GM19351 (cell line): ENCODE results near the gene PRAMEF15.
"Not testable (repeated sequence)": the region's sequence is repeated elsewhere in the genome, so short reads cannot be mapped to it uniquely, and the experiment has no call there.

Experiments
- ATAC-seq: cut with Tn5 transposase; IDR thresholded peaks from one replicate; pipeline ENCODE4 v1.9.1; 2021; ENCODE audit warnings: mild to moderate bottlenecking, moderate library complexity; ENCODE audit not compliant: unreplicated experiment

PRAMEF15 gene

GRCh38 chr1:13315281-13315680 lies at the start of gene PRAMEF15:
TSS of gene PRAMEF15 (plus strand) at chr1:13315581. CDS start at chr1:13318408, 2,827 bp downstream.
- ATAC-seq = not testable (repeated sequence)

- not testable (repeated sequence) for ATAC-seq
Observed at GRCh38 chr1:13277016-13277415, 38.4 kb upstream of the PRAMEF15 start.

- ATAC-seq = not testable (repeated sequence)
Observed at GRCh38 chr1:13279617-13280016, 35.8 kb upstream of the PRAMEF15 start.

- ATAC-seq = not testable (repeated sequence)
Observed at GRCh38 chr1:13285037-13285436, 30.3 kb upstream of the PRAMEF15 start, which contains the start of gene PRAMEF8. TSS of gene PRAMEF8 (minus strand) at chr1:13285137. CDS start at chr1:13284091, 1,046 bp downstream.

DNA sequence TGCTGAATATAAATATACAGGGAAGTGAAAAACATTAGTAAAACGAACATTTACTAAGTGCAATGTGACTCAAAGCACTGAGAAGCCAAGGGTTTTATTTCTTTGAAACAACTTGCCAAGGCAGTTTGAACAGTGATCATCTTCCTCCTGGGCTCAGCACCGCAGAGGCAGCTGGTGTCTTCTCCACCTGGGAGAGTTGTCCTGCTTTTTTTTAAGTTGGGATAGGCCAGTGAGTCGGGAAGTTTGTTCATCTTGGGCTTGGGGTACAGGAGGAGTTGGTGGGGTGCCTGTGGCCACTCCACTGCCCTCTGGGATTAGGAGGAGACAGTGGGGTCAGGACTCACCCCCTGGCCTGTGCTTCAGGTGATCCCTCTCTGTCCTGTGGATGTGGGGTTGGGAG lies 26.4 kb upstream of the PRAMEF15 start:
- ATAC-seq = not testable (repeated sequence)

- ATAC-seq = not testable (repeated sequence)
Observed at GRCh38 chr1:13297216-13297931, 18.0 kb upstream of the PRAMEF15 start.

GRCh38 chr1:13298699-13299098 lies 16.7 kb upstream of the PRAMEF15 start:
- not testable (repeated sequence) for ATAC-seq

DNA sequence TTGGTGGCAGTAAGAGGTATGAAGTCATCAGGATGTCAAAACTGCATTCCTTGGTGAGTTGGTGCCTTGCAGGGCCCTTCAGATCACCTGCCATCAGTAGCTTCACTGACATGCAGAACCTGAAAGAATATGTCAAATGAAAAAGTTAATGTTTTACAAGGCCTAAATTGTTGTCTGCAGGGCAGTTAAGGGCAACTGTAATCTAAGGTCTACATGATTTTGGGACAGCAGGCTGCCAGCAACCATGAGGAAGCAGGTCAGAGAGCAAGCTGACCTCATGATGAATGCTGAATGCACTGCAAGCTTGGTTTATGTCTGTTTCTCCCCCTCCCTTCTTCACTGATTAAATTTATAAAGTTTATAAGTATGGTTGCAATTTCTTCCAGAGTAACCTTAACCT lies 13.2 kb upstream of the PRAMEF15 start:
- ATAC-seq = not testable (repeated sequence)

GRCh38 chr1:13303239-13303638 lies 12.1 kb upstream of the PRAMEF15 start, which contains the start of gene PRAMEF33:
TSS of gene PRAMEF33 (plus strand) at chr1:13303539. CDS start at chr1:13305955, 2,416 bp downstream.
- ATAC-seq = not testable (repeated sequence)

GRCh38 chr1:13342496-13342895 lies 27.1 kb downstream of the PRAMEF15 start:
- ATAC-seq = not testable (repeated sequence)

DNA sequence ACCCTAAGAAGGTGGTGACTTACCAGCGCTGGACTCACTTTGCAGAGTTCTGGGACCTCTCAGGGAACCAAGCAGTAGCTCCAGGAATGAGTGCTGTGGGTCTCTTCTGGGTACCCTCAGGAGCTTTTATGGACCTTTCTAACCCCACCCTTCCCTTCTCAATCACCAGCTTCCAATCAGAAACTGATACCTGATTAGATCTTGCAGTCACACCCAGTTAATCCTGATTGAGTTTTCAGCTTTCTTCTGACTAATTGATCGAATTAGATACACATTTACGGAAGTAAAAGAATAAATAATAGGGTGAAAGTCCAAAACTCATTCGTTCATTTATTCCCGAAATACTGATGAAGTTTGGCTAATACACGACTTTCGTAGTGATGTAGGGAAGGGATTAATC lies 31.7 kb downstream of the PRAMEF15 start, which contains the start of gene PRAMEF14:
Gene PRAMEF14, minus strand, starts transcription at position 101 of the 400 bp plus-strand sequence. CDS start 1,820 bp downstream, outside the sequence.
- ATAC-seq = not testable (repeated sequence)

DNA sequence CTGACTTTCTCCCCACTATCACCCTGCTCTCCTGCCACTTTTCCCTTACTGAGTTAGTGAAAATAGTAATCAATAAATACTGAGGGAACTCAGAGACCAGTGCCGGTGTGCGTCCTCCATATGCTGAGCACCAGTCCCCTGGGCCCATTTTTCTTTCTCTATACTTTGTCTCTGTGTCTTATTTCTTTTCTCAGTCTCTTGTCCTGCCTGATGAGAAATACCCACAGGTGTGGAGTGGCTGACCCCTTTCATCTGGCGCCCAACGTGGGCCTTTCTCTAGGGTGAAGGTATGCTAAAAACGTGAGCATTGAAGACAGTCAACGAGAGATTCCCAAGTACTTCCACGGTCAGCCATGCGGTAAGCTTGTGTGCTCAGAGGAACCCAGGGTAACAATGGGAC lies 38.1 kb downstream of the PRAMEF15 start:
- not testable (repeated sequence) for ATAC-seq

DNA sequence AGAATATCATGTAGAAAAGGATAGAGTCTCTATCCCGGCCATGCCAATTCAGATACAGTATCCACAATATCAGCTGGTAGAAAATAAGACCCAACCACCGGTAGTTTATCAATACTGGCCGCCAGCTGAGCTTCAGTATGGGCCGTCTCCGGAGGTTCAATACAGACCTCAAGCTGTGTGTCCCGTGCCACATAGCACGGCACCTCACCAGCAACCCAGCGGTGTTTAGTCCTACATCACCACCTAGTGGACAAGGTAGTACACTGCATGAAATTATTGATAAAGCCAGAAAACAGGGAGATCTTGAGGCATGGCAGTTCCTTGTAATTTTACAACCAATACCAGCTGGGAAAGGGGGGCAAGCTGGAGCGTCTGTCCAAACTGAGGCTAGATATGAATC lies 39.1 kb downstream of the PRAMEF15 start:
- ATAC-seq = not testable (repeated sequence)

- not testable (repeated sequence) for ATAC-seq
Observed at GRCh38 chr1:13356774-13357173, 41.4 kb downstream of the PRAMEF15 start.

DNA sequence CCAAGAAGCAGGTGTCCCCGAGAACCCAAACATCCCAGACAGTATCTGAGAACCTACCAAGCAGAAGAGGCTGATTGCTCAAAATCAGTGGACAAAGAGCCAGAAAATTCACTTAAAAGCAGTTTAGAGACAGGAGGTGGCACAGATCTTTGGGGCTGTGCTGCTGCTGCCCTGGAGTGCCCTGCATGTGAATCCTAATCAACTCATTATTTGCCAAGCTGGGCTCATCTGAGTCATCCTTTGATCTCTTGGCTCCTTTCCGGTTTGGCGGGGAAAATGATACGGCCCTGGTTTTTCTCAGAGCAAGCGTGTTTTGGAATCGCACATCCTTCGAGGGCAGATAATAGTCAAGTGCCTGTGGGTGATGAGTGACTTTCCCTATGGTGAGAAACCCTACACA lies 47.0 kb downstream of the PRAMEF15 start:
- ATAC-seq = not testable (repeated sequence)

DNA sequence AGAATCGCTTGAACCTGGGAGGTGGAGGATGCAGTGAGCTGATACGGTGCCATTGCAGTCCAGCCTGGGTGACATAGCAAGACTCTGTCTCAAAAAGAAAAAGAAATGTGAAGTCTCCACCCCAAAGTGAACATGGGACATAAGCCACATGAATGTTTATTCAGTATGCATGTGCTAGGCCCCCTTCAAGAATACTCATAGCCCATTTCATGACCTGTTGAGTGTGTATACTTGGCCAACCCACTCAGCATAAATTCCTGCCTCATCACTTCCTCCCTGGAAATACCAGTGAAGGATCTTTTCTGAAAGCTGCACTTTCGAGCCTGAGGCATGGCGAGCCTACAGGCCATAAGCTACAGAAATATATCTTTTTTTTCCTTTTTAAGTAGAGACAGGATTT lies 49.5 kb downstream of the PRAMEF15 start:
- not testable (repeated sequence) for ATAC-seq

DNA sequence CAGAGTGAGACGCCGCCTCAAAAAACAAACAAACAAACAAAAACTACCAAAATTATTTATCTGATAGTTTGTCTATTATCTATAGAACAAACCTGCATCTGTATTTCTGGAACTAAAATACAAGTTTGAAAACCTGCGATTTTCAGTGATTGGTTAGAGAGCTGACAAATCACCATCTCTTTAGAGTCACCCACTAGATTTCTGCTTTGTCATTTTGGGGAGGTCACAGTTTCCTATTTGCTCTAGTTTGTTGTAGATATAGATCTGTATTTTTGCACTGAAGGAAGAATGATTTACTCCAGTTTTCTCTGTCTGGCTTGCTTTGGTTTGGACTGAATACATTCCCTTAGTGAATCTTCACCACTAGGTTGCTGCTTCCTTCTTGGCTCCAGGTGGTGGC lies 51.2 kb downstream of the PRAMEF15 start:
- ATAC-seq = not testable (repeated sequence)

GRCh38 chr1:13368544-13368943 lies 53.2 kb downstream of the PRAMEF15 start:
- ATAC-seq = not testable (repeated sequence)
